GM23248 (cell line): ENCODE data around the gene TOR3A.

Experiments used
- EZH2 ChIP-seq: fragments of 200-600 bp; sonication (generic); IDR thresholded peaks from 2 replicates; pipeline ENCODE4 v1.6.1; 2018; ENCODE audit warnings: antibody characterized with exemption, mild to moderate bottlenecking; ENCODE audit not compliant: insufficient read depth, poor library complexity, severe bottlenecking
- EZH2phosphoT487 ChIP-seq: fragments of 200-600 bp; sonication (generic); IDR thresholded peaks from 2 replicates; pipeline ENCODE4 v1.6.1; 2018; ENCODE audit warnings: antibody characterized with exemption, moderate library complexity, mild to moderate bottlenecking, low read depth; ENCODE audit not compliant: insufficient read depth

DNA sequence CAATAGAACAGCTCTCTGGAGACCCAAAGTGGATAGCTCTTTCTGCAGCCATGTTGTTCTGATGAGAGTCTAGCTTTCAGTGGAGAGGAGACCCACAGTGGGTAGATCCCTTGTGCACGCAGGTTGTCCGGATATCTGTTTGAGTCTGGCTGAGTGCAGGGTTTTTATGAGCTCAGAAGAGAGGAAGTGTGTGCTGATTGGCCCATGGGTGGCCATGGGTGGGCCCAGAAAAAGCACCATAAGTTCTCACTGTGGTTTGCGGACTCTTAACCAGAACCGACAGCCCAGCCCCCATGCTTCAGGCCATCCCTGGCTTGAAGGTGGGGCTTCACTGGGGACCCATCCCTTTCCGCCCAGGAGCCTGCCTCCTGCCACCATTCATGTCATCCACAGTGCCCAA lies 39.2 kb upstream of the TOR3A start:
- TF ChIP-seq EZH2phosphoT487 (no peak), EZH2 (no peak)
